ENCODE measurements around the gene IFT27.

Gene IFT27

DNA sequence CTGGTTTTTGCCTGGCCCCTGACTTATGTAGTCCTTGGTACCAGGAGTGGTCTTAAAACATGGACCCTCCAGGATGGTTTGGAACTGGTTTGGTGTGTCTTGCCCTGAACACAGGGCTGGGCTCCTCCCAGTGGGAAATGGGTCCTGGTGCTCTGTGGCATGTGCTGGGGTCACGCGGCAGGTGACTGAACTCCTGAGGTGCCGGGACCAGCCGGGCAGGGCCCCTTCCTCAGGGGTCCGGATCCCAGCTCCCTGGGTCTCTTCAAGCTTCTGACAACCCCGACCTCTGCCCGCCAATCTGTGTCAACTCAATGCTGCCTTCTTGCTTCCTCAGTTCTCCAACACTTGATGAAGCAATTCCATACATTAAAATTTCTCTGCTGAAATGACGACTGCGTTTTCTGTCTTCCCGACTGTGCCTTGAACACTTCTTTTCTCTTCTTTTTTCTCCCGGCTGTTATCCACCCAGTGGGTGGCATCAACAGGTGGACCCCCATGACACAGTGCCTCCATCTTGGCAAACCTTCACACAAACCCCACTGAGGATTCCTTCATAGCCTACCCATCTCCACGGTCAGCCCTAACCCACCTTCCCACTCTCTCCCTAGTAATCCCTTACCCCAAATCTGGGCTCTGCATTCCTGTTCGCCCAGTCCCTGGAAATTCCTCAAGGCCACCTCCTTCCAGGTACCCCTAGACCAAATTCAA lies 4.4 kb downstream of the IFT27 start:
- TF ChIP-seq FOXP2 (optimal IDR thresholded peaks at IDR 0.05; ENCODE audit: borderline replicate concordance, extremely low read depth, extremely low read length, insufficient read depth) (no peak), SIN3A (IDR thresholded peaks at IDR 0.05; ENCODE audit: borderline replicate concordance, insufficient read depth, low read length) (no peak), POLR2AphosphoS5 (IDR thresholded peaks at IDR 0.05; ENCODE audit: low read depth, low read length) (no peak), TAF1 (IDR thresholded peaks at IDR 0.05; ENCODE audit: borderline replicate concordance, insufficient read depth, low read length) (no peak)
- TF ChIP-seq, protein P1, sequence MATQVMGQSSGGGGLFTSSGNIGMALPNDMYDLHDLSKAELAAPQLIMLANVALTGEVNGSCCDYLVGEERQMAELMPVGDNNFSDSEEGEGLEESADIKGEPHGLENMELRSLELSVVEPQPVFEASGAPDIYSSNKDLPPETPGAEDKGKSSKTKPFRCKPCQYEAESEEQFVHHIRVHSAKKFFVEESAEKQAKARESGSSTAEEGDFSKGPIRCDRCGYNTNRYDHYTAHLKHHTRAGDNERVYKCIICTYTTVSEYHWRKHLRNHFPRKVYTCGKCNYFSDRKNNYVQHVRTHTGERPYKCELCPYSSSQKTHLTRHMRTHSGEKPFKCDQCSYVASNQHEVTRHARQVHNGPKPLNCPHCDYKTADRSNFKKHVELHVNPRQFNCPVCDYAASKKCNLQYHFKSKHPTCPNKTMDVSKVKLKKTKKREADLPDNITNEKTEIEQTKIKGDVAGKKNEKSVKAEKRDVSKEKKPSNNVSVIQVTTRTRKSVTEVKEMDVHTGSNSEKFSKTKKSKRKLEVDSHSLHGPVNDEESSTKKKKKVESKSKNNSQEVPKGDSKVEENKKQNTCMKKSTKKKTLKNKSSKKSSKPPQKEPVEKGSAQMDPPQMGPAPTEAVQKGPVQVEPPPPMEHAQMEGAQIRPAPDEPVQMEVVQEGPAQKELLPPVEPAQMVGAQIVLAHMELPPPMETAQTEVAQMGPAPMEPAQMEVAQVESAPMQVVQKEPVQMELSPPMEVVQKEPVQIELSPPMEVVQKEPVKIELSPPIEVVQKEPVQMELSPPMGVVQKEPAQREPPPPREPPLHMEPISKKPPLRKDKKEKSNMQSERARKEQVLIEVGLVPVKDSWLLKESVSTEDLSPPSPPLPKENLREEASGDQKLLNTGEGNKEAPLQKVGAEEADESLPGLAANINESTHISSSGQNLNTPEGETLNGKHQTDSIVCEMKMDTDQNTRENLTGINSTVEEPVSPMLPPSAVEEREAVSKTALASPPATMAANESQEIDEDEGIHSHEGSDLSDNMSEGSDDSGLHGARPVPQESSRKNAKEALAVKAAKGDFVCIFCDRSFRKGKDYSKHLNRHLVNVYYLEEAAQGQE (IDR thresholded peaks at IDR 0.05; ENCODE audit: insufficient read depth in 1 of 2, low read depth in 2 of 2, low read length in 2 of 2) = no peak

DNA sequence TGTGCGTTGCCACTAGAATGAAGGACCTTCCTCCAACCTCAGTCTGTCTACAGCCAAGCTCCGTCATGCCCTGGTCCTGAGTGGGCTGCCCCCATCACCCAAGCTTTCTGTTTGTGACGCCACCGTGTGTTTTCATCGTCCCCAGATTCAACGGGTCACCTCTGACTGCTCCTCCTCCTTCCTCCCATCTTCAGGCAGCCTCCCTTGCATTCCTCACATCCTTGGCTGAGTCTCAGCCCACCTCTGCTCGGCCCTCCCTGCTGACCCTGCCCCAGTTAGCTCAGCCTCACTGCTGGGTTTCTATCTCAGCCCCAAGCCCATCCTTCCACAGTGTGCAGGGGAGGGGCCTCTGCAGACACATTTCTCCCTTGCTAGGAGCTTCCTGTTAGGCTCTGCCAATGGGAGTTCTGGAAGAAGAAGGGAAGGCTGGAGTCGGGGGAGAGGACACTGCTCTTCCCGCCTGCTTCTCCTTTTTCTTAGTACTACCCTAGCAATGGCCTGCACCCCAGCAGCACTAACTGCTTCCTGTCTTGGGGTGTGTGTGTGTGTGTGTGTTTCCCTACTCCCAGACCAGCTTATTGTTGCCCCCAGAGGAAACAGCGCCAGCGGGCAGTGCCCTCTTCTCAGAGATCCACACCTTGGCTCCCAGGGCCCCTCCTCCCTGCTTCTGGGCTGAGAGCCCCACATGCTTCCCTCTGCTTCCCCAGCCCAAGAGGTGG lies 5.2 kb downstream of the IFT27 start:
- TF ChIP-seq POLR2AphosphoS5 (IDR thresholded peaks at IDR 0.05; ENCODE audit: low read depth, low read length) (no peak), FOXP2 (optimal IDR thresholded peaks at IDR 0.05; ENCODE audit: borderline replicate concordance, extremely low read depth, extremely low read length, insufficient read depth) (no peak)

DNA sequence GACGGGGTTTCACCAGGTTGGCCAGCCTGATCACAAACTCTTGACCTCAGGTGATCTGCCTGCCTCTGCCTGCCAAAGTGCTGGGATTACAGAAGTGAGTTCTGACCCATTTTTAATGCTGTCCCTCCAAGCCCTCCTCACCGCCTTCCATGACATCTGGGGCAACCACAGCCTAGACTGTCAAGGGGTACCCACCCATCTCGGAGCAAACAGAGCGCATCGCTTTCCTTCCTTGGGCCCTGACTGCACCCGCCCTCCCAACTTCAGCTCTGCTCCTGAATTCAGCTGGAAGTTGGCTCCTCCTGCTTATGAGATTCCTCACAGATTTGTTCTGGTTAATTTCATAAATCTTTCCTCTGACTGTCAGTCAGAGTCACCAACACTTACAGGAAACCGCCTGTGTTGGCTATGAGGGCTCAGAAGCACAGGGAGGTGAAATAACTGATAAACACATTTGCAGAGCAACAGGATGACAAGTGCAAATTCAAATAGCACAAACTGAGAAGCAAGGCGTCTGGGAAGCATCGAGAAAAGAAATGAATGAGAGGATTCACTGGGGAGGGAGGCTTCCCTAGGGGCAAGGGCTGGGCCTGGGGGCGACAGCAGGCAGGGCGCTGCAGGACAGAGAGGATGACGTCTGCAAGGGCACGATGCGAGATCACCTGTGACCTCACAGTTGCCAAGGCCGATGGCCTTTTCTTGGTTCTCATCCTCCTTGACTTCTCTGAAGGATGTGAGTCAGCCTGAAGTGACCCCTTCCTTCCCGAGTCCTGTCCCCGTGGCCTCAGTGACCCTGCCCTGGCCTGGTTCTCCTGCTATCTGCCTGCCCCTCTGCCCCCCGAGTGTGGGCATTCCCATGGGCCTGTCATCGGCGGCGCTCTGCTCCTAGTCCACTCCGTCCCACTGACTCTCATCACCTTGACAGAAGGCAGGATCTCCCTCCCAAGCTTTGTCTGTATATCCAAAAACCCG lies 6.1 kb downstream of the IFT27 start:
- no peak for TF ChIP-seq SIN3A (IDR thresholded peaks at IDR 0.05; ENCODE audit: borderline replicate concordance, insufficient read depth, low read length)
- no peak for TF ChIP-seq TAF1 (IDR thresholded peaks at IDR 0.05; ENCODE audit: borderline replicate concordance, insufficient read depth, low read length)
- TF ChIP-seq POLR2AphosphoS5 (IDR thresholded peaks at IDR 0.05; ENCODE audit: low read depth, low read length) = no peak
- TF ChIP-seq, protein P1 (IDR thresholded peaks at IDR 0.05; ENCODE audit: insufficient read depth in 1 of 2, low read depth in 2 of 2, low read length in 2 of 2) = no peak
- TF ChIP-seq FOXP2 (optimal IDR thresholded peaks at IDR 0.05; ENCODE audit: borderline replicate concordance, extremely low read depth, extremely low read length, insufficient read depth) = no peak

DNA sequence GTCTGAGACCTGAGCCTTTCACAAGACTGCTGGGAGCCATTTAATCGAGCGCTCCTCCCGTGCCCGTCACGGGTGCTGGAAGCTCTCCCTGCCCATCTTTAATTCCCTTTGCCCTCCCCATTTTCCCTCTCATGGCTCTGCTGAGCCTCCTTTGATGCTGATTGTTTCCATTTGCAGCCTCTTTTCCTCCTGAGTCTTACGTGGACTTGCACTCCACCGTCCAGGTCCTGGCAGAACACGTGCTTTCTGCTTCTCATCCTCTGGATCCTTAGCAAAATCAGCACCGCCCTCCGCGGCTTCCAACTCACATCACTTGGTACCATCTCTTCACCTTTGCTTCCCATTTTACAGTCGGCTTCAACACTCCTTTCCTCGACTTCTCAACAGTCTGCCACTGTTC lies 7.3 kb downstream of the IFT27 start:
- no peak for TF ChIP-seq POLR2AphosphoS5 (IDR thresholded peaks at IDR 0.05; ENCODE audit: low read depth, low read length)
- no peak for TF ChIP-seq FOXP2 (optimal IDR thresholded peaks at IDR 0.05; ENCODE audit: borderline replicate concordance, extremely low read depth, extremely low read length, insufficient read depth)
- TF ChIP-seq TAF1 (IDR thresholded peaks at IDR 0.05; ENCODE audit: borderline replicate concordance, insufficient read depth, low read length) = no peak
- TF ChIP-seq SIN3A (IDR thresholded peaks at IDR 0.05; ENCODE audit: borderline replicate concordance, insufficient read depth, low read length) = no peak
- TF ChIP-seq, protein P1 (IDR thresholded peaks at IDR 0.05; ENCODE audit: insufficient read depth in 1 of 2, low read depth in 2 of 2, low read length in 2 of 2) = no peak

DNA sequence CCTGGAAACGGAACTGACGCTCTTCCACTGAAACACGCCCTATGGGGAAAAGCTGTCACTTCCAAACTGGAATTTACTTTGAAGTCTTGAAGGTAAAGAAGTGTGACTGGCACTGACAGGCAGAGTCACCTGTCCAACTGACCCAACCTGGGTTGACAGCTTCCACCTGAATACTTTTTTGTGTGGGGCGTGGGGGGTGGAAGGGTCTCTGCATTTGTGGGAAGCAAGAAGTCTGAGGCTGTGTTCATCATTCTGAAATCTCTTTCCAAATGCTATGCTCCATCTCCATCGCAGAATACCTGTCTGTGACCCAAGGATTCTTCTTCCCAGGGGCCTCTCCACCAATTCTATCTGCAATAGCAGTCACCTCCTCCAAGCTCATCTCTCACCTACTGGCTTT lies 7.8 kb downstream of the IFT27 start:
- no peak for TF ChIP-seq SIN3A (IDR thresholded peaks at IDR 0.05; ENCODE audit: borderline replicate concordance, insufficient read depth, low read length)
- TF ChIP-seq TAF1 (IDR thresholded peaks at IDR 0.05; ENCODE audit: borderline replicate concordance, insufficient read depth, low read length) = no peak
- no peak for TF ChIP-seq POLR2AphosphoS5 (IDR thresholded peaks at IDR 0.05; ENCODE audit: low read depth, low read length)
- TF ChIP-seq, protein P1 (IDR thresholded peaks at IDR 0.05; ENCODE audit: insufficient read depth in 1 of 2, low read depth in 2 of 2, low read length in 2 of 2) = no peak
